ENCODE results near the gene DACT2. TPM values are rescaled to one million over a fixed set of nuclear protein-coding genes. Genes with fewer than 3 reads are reported as not detected.

The DACT2 gene
- polyA plus RNA-seq, 1 experiment, result not detected

GRCh38 chr6:168273441-168274036 lies 46.0 kb downstream of the DACT2 start:
- ChIA-PET POLR2A (no interaction called here), CTCF (no interaction called here)
- H3K9me3 ChIP-seq (ENCODE audit: control insufficient read depth, insufficient read depth, low read length), result peaks cover 88% of the 10 kb centered on the region
- H3K27me3 ChIP-seq (ENCODE audit: control insufficient read depth, insufficient read depth, low read length), result no peaks in the 10 kb centered on the region
- no peak for DNase-seq (ENCODE audit: low read depth, low spot score)
- H3K27ac ChIP-seq (ENCODE audit: low read depth, low read length), result no peak overlapping the region
- no peak overlapping the region for H3K4me3 ChIP-seq (ENCODE audit: low read depth, low read length)
- TF ChIP-seq, protein P1, sequence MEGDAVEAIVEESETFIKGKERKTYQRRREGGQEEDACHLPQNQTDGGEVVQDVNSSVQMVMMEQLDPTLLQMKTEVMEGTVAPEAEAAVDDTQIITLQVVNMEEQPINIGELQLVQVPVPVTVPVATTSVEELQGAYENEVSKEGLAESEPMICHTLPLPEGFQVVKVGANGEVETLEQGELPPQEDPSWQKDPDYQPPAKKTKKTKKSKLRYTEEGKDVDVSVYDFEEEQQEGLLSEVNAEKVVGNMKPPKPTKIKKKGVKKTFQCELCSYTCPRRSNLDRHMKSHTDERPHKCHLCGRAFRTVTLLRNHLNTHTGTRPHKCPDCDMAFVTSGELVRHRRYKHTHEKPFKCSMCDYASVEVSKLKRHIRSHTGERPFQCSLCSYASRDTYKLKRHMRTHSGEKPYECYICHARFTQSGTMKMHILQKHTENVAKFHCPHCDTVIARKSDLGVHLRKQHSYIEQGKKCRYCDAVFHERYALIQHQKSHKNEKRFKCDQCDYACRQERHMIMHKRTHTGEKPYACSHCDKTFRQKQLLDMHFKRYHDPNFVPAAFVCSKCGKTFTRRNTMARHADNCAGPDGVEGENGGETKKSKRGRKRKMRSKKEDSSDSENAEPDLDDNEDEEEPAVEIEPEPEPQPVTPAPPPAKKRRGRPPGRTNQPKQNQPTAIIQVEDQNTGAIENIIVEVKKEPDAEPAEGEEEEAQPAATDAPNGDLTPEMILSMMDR (IDR thresholded peaks at IDR 0.05; ENCODE audit: low read depth, low read length), result no peak

- CTCF ChIA-PET, result no interaction called here
- Histone ChIP-seq H3K27me3 (ENCODE audit: control insufficient read depth, insufficient read depth, low read length) (no peaks in the 10 kb centered on the region), H3K27ac (ENCODE audit: low read depth, low read length) (no peak overlapping the region), H3K9me3 (ENCODE audit: control insufficient read depth, insufficient read depth, low read length) (peaks cover 84% of the 10 kb centered on the region), H3K4me3 (ENCODE audit: low read depth, low read length) (no peak overlapping the region)
- POLR2A ChIA-PET, result no interaction called here
- no peak for DNase-seq (ENCODE audit: low read depth, low spot score)
- TF ChIP-seq, protein P1 (IDR thresholded peaks at IDR 0.05; ENCODE audit: low read depth, low read length), result no peak
Observed at GRCh38 chr6:168272415-168273325, 46.9 kb downstream of the DACT2 start.

DNA sequence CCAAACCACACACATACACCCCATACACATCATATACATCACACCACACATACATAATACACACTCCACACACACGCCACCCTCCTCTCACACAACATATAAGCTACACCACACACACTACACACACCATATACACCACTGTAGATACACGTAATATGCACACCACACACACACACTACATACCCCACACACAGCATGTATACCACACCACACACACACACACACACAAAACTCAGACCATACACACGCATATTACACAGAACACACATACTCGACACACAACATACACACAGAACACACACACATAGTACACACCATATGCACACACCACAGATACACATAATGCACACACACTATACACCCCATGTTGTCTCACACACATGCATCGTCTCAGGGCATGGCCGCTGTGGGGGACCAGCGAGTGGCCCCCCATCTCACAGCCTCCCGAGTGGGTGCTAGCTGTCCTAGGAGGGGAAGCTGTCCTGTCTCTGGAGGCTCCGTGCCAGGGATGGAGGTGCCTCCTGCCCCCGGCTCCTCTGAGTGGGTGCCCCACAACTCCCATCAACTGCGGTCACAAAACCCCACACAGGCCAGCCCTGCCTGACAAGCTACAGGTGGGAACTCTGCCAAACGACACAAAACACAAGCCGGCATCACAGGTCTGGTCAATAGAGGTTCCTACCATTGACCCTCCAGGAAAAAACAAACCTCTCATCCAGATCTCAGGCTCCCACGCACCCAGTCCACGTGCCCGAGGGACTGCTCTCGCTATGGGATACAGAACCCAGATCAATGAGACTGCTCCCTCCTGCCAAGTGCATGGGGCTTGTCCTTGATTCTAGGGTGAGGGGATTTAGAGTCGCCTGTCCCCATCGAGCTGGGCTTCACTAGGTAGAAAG lies 49.1 kb downstream of the DACT2 start:
- ChIA-PET CTCF (no interaction called here), POLR2A (no interaction called here)
- DNase-seq (ENCODE audit: low read depth, low spot score), result no peak
- Histone ChIP-seq H3K27ac (ENCODE audit: low read depth, low read length) (no peak overlapping the region), H3K4me3 (ENCODE audit: low read depth, low read length) (no peak overlapping the region), H3K27me3 (ENCODE audit: control insufficient read depth, insufficient read depth, low read length) (no peaks in the 10 kb centered on the region), H3K9me3 (ENCODE audit: control insufficient read depth, insufficient read depth, low read length) (peaks cover 79% of the 10 kb centered on the region)
- TF ChIP-seq, protein P1 (IDR thresholded peaks at IDR 0.05; ENCODE audit: low read depth, low read length), result no peak

DNA sequence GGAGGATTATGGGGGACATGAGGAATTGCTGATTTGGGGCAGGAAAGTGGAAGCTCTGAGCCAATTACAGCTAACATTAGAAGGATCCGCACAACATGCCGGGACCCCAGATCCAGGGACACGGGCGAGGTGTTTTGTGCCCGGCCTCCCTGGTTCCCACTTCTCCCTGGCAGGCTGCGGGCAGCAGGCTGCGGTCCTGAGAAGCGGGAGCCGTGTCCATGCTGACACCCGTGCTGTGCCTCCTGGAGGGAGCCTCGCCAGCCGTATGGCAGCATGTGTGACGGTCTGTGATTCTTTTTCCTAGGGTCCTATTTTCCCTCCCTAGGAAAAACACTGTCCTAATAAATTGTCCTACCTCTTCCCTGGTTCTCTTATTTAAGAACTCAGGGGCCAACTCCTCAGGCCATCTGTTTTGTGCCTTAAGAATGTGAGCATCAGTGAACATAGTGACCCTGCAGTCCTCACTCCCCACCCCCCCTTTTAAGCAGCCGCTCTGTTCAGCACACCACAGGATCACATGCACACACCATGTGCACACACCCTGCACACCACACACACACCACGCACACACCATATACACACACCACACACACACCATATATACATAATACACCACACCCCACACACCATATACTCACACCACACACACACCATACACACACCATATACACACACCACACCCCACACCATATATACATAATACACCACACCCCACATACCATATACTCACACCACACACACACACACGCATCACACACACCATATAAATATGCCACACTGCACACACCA lies 49.9 kb downstream of the DACT2 start:
- TF ChIP-seq, protein P1 (IDR thresholded peaks at IDR 0.05; ENCODE audit: low read depth, low read length), result no peak
- Histone ChIP-seq H3K27ac (ENCODE audit: low read depth, low read length) (no peak overlapping the region), H3K9me3 (ENCODE audit: control insufficient read depth, insufficient read depth, low read length) (peaks cover 79% of the 10 kb centered on the region), H3K27me3 (ENCODE audit: control insufficient read depth, insufficient read depth, low read length) (no peaks in the 10 kb centered on the region), H3K4me3 (ENCODE audit: low read depth, low read length) (no peak overlapping the region)
- no peak for DNase-seq (ENCODE audit: low read depth, low spot score)
- ChIA-PET CTCF (no interaction called here), POLR2A (no interaction called here)

Data from AG04450 (cell line).